ENCODE results near the gene DEFB128.
"Not testable (repeated sequence)": the region's sequence is repeated elsewhere in the genome, so short reads cannot be mapped to it uniquely, and the experiment has no call there.

Gene DEFB128

DNA sequence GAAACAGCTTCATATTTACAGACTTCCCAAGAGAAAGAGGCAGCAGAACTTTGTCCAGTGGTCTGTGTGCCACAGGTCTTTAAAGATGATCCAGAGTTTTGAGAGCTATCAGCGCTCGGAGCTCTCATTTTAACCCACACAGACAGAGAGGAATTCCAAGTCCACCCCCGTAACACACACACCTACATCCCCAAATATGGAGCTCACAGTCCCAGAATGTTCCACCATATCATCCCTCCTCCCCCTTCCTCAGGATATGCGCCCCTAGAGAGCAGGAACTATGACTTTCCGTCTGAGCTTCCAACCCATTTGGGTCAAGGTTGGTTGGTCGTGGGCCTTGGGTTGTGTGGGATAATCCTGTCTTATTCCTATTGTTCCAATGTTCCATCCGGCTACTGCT is at the start of gene DEFB128:
Gene DEFB128 (minus strand): TSS at position 101 of the 400 bp plus-strand sequence. CDS start 88 bp downstream, at position 13.
- no peak for DNase-seq

DNA sequence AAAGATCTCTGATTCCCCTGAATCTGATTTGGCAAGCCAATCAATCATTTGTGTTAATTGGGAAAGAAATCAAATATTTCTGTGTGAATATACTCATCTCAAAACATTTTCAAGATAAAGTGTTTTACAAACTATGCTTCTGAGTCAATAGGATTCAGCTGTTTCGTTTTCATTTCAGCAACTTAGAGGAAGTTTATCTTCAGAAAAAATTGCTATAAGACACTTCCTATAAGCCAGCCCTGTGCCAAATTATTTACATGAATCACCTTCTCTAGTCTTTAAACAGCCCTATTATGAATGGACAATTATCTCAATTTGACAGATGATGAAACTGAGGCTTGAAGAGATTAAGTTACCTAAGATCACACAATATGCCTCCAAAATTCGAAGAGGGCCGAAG is 48.4 kb upstream of the DEFB128 start:
- no peak for DNase-seq

DNA sequence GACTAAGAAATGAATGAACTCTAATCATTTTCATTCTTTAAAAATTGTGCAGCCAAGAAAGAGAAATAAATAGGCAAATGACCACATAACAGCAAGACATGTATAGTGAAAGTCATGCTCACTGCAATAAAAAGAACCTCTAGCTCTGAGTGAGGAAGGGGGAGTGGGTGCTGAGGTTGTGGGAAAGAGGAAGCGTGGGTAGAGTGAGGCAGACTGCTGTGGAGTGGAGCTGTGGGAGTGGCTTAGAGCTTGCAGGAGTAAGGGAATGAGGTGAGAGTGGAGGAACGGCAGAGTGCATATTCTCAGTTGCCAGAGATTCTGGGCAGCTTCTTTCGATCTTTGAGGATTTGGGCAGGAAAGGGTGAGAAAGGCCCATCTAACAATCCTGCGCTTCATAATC is 48.0 kb upstream of the DEFB128 start:
- DNase-seq, result peak; percentile 55

DNA sequence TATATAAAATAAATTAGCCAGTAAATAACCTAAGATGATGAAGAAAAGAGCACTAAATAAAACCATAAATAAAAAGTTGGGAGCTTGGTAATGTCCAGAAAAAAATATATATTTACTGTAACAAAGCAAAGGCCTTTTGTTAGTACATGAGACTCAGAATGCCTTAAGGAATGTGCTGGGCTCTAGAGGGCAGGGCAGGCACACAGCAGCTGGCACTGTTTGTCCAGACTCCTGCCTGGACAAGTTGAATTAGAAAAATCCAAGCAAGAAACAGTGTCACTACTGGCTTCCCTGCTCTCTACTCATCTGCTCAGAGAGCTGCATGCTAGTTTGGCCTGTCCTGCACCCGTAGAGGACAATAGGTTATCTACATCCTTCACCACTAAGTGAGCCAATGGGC is 46.4 kb upstream of the DEFB128 start:
- DNase-seq, result no peak

DNA sequence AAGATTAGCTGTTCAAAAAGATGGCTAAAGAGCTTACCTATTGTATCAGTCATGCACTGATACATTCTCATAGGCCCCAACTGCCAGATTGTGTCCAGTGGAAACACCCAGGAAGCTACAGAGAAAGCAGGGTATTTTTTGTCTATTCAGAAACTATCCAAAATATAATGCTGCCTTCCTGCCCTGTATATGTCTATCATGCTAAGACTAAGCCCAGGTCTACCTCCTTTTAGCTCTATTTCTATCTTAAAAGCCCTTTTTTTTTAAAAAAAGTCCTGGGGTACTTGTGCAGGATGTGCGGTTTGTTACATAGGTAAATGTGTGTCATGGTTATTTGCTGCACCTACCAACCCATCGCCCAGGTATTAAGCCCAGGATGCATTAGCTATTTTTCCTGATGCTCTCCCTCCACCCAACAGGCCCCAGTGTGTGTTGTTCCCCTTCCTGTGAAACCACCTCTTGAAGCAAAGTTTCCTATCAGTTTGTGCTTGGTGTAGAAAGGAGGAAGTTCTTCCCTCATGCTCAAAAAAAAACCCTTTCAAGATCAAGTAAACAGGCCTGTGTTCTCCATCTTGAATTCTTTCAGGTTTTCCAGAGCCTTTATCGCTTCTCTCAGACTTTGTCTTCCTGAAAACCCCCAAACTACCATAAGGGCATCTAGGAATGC is 38.1 kb upstream of the DEFB128 start:
- DNase-seq, result no peak

DNA sequence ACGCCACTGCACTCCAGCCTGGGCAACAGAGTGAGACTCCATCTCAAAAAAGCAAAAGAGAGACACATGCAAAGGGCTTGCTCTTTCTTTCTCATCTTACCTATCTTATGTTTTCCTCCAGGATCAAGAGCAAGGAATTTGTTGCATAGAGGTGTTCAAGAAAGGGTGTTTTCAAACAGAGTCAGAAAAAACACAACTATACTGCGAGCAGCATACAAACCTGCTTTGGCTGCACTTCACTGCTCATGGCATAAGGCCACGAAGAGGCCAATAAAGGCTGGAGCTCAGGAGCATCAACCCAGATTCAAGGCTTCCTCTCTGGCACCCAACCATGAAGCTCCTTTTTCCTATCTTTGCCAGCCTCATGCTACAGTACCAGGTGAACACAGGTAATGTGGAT is 37.4 kb upstream of the DEFB128 start, which contains the start of gene DEFB129:
Gene DEFB129 (plus strand): TSS at position 301 of the 400 bp plus-strand sequence. CDS start 31 bp downstream, at position 332.
- no peak for DNase-seq

GRCh38 chr20:225879-226278 is 36.4 kb upstream of the DEFB128 start:
- not testable (repeated sequence) for DNase-seq

GRCh38 chr20:221258-221830 is 31.8 kb upstream of the DEFB128 start:
- no peak for DNase-seq

DNA sequence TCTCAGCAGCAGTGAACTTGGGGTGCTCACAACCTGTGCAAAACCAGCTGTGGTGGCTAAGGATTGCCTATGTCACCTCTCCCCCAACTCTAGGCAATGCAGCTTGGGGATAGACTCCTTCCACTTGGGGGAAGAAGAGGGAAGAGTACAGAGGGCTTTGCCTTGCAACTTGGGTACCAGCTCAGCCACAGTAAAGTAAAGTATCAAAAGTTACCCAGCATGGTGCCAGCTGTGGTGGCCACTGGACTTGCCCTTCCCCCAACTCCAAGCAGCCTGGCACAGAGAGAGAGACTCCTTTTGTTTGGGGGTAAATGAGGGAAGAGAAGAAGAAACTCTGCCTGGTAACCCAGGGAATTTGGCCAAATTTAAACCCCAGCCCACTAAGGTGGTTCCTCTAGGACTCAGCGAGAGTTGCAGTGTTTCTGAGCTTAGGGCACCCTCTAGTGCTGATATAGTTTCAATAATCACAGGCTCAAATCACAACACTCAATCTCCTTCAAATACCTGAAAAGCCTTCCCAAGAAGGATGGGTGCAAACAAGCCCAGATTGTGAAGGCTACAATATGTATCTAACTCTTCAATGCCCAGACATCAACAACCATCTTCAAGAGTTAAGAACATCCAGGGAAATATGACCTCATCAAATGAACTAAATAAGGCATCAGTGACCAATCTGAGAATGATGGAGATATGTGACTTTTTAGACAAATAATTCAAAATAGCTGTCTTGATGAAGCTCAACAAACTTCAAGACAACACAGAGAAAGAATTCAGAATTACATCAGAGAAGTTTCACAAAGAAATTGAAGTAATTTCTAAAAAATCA is 30.0 kb upstream of the DEFB128 start:
- no peak for DNase-seq

GRCh38 chr20:217266-217665 is 27.8 kb upstream of the DEFB128 start:
- DNase-seq, result no peak

DNA sequence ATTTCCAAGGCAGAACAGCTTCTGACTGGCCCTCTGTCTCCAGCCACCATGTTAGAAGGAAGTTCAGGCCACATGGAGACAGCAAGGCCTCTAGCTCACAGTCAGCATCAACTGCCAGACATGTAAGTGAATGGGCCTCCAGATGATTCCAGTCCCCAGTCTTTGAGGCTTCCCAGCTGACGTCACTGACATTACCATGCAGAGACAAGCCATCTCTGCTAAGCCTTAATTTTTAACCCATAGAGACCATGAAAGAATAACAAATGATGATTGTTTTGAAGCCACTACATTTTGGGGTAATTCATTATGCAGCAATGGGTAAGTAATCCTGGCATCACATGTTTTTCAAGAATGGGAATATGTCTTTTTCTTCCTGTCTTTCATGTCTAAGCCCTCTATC is 26.3 kb upstream of the DEFB128 start:
- no peak for DNase-seq

GRCh38 chr20:214383-214782 is 24.9 kb upstream of the DEFB128 start:
- DNase-seq, result no peak

DNA sequence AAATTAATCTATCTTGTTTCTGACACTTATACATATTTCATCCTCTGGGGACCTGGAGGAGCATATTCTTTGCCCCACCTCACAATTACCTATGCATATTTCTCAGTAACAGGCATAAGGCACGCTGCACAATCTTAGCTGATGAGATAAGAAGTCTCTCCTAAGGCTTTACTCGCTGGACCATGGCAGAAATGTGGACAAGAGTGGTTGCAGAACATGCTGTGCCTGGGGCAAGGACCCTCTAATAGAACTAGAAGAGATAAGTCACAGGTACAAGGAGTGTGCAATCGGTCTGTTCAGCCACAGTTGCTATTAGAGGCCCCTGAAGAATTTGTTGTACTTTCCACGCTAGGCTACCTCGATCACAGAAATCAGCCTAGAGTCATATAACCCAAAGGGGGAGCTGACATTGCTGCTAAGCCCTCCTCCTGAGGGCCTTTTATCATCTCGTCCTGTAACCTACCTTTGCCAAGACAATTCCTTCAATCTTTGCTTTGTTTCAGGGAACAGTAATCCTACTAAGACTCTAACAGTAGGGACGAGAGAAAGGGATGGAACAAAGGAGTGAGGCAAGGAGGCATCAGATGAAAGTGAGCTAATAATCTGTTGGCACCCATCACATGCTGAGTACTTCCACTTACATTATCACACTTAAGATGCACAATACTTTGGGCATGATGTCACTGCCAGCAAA is 21.4 kb upstream of the DEFB128 start:
- no peak for DNase-seq

DNA sequence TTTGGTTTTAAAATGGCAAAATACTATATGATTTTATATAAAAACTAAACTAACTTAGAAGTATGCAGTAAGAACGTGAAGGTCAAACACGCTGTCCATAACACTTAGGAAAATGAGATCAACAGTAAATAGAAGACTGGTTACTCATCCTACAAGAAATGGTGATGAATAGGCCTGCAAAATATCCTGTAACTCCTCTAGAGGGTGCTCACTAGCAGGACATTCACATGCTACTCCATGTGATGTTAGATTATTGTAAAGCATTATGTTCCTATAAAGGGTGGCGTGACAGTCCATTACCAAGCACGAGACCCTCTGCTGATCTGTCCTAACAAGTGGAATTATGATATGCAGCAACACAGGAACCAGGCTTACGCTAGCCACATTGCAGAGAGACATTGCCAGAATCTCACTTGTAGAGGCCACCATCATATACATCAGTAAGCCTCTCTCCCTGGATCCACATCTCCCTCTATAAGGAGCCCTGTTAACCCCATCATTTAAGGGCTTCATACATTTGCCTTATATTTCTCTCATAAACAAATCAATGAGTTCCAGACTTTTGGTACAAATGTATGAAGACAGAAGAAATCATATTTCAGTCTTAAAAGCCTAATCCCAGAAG is 19.5 kb upstream of the DEFB128 start:
- no peak for DNase-seq

DNA sequence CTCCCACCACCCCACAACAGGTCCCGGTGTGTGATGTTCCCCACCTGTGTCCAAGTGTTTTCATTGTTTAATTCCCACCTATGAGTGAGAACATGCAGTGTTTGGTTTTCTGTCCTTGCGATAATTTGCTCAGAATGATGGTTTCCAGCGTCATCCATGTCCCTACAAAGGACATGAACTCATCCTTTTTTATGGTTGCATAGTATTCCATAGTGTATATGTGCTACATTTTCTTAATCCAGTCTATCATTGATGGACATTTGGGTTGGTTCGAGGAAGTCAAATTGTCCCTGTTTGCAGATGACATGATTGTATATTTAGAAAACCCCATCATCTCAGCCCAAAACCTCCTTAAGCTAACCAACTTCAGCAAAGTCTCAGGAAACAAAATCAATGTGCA is 14.1 kb upstream of the DEFB128 start:
- DNase-seq, result not testable (repeated sequence)

GRCh38 chr20:199996-200395 is 10.5 kb upstream of the DEFB128 start:
- DNase-seq, result no peak

GRCh38 chr20:198225-198624 is 8.7 kb upstream of the DEFB128 start:
- no peak for DNase-seq

DNA sequence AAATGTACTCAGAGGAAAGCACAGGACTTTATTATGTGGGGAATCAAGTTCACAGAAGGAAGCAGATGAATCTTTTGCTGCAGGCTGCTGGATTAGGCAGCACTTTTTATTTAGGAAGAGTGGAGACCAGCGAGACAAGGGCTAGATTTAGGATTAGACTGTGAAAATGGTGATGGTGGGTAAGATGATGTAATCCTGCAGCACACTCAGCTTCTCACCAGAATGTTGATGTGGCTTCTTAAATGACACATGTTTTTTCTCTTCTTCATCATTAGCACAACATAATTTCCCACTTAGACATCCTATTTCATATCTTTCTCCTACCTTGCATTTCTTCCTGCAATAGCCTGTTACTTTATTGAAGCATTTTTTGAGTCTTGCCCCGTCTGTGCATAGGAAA is 1.8 kb downstream of the DEFB128 start:
- no peak for DNase-seq

DNA sequence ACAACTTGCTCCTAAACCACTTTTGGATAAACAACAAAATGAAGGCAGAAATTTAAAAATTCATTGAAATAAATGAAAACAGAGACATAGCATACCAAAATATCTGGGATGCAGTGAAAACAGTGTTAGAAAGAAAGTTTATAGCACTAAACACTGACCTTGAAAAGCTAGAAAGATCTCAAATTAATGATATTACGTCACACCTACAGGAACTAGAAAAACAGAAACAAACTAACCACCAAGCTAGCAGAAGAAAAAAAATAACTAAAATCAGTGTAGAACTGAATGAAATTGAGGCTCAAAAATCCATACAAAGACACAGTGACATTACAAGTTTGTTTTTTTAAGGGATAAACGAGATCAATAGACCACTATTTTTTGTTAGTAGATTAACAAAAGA is 5.2 kb downstream of the DEFB128 start:
- DNase-seq, result no peak

- DNase-seq, result no peak
These were observed 20.6 kb downstream of the DEFB128 start for GRCh38 chr20:168876-169275.

DNA sequence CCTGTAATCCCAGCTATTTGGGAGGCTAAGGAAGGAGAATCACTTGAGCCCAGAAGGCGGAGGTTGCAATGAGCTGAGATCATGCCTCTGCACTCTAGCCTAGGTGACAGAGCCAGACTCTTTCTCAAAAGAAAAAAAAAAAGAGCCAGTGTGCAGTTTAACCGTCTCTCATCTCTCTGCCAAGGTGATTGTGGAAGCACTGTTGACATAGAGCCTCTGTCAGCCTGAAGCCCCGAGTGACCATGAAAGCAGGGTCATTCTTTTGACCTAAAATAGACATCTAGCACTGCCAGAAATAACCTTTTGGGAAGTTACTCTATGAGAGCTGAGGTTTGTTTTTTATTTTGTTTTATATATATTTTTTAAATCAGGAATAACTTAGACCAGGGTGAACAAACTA is 24.9 kb downstream of the DEFB128 start:
- no peak for DNase-seq

DNA sequence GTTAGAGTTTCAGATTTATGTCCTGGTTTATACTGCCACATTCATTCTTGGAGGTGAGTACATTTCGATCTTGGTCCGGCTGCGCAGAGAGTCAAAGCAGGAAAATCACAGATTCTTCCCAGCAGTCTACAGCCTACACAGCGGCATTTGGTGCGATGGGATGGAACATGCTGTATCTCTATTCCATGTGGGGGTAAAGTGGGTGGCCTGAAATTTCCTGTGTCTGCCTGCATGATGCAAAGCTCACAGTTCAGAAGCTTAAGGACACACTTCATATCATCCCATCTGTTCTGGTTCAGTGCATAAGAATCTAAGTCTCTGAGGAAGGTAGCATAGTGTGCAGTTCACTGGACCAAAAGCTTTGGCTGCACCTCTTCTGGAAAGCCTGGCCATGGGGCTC is 32.4 kb downstream of the DEFB128 start, which contains the start of gene DEFB127:
Gene DEFB127 (plus strand): TSS at position 301 of the 400 bp plus-strand sequence. CDS start 91 bp downstream, at position 392.
- no peak for DNase-seq

- no peak for DNase-seq
These were observed 37.4 kb downstream of the DEFB128 start for GRCh38 chr20:152131-152530.
